HG02623 (cell line): ENCODE measurements around the gene PHKA1.
"Not testable (repeated sequence)": the region's sequence is repeated elsewhere in the genome, so short reads cannot be mapped to it uniquely, and the experiment has no call there.

Experiments
- ATAC-seq: cut with Tn5 transposase; IDR thresholded peaks from one replicate; pipeline ENCODE4 v1.9.1; 2021; ENCODE audit warnings: moderate library complexity; ENCODE audit not compliant: unreplicated experiment

The PHKA1 gene

DNA sequence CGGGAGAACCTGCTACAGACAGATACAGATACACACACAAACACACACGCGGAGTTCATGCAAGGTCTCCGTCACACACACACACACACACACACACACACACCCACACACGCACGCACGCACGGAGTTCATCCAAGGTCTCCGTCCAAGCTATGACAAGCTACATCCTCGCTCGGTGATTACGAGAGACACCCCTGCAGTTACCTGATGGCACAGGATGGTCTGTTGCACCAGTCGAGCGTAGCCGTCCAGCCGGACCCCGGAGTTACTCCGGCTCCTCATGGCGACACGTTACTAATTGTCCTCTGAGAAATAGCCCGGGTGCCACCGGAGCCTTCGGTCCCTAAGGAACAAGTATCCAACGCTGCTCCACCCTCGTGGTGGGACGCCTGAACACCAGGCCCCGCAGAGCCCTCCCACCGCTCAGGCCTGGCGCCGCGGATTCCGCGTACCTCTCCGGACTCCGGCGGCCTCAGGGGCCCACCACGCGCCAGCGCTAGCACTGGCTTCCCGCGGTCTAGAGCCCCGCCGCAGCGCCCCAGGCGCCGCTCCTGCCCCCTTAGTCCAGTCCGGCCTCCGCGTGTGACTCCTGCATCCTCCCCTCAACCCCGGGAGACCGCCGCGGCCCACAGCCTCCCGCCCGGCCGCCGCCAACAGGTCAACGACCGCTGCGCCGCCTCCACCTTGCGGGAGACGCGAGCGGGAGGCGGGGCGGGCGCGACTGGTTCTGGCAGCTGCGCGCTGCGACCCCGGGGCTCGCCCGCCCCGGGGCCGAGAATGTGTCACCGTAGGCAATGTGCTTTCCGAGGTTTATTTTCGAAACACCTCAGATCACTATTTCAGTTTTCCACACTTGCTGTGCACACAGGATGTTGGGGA, at the start of gene PHKA1:
TSS of gene PHKA1 (minus strand) at position 708 of the 879 bp plus-strand sequence. CDS start at position 282, 426 bp downstream.
- peak; percentile 61 for ATAC-seq

- ATAC-seq, result not testable (repeated sequence)
Observed at GRCh38 chrX:72760454-72760853, 46.3 kb upstream of the PHKA1 start.

- not testable (repeated sequence) for ATAC-seq
Observed at GRCh38 chrX:72748545-72748944, 34.4 kb upstream of the PHKA1 start.

DNA sequence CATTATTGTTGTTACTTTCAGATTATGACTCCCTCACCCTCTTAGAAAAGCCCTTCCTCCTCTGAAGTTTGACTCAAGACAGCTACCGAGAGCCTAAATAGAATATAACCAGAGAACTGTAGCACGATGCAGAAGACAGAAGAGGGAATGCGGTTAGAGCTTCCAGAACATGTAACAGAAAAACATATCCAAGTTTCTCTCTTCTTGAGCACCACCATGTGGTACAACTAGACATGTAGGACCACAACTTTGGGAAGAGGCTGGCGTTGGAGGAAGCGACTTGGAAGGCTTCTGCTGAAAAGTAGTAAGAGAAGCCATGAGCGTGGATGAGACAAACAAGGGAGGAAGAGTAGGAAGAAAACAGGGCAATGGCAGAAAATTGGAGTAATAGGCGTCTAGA, 31.4 kb upstream of the PHKA1 start:
- ATAC-seq, result not testable (repeated sequence)

DNA sequence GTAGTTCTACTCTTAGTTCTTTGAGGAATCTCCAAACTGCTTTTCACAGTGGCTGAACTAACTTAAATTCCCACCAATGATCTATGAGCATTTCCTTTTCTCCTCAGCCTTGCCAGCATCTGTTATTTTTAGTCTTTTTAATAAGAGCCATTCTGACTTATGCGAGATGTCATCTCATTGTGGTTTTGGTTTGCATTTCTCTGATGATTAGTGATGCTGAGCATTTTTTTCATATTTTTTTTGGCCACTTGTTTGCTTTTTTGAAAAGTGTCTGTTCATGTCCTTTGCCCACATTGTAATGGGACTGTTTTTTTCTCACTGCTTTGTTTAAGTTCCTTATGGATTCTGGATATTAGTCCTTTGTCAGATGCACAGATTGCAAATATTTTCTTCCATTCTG, 21.5 kb upstream of the PHKA1 start:
- ATAC-seq, result no peak

- not testable (repeated sequence) for ATAC-seq
Observed at GRCh38 chrX:72733636-72734035, 19.5 kb upstream of the PHKA1 start.

DNA sequence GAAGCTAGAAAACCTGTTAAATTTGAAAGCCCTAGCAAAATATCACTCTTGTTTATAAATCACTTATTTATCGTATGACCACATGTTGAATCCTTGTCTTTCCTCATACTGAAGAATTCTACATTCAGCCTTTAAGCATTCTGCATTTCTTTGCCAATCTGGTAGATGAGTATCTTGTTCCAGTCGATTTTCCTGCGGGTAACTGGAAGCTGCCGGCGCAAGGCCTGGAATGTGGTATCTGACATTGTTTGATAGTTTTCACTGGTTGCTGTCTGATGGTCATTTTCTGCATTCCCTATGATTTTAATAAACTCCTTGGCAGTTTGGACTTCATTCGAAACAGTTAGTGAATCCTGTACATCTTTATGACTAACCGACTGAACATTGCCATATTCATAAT, 13.7 kb upstream of the PHKA1 start:
- ATAC-seq, result no peak

GRCh38 chrX:72716766-72717165, 2.7 kb upstream of the PHKA1 start:
- no peak for ATAC-seq

DNA sequence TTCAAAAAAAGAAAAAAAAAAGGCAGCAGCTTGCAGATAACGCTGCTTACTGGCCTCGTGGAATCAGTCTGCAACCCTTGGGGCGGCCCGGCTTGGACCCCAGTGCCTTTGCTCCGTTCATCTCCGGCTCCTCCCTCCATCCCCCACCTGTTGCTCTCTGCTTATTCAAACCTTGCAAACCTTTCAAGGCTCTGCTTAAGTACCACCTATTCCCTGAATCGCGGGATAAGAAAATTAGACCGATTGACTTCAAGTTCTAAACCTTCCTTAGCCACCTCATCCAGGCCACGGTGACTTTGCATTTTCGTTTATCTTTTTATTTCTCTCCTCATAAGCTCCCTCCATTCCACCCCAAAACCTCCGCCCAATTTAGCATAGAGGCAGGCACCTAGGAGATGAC, 1.4 kb upstream of the PHKA1 start:
- no peak for ATAC-seq

DNA sequence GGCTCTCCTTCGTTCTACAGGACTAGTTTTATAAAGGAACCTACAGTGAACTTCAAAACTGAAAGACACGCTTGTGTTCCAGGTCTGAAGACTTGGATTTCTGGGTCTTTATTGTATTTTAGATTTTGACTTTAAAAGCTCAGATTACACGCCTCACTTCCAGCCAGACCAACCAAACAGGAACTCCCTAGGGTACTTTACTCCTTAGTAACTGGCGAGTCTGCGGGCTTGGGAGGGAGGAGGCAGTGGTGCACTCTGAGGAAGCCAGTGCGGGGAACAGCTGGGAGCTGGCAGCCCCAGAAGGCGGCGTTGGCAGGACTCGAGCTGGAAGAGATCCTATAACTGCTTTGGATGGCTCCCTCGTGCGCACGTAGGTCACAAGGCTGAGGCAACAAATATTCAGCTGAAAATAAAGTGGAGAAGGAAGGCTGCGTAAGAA, 391 bp upstream of the PHKA1 start:
- no peak for ATAC-seq

GRCh38 chrX:72713130-72713529, 976 bp downstream of the PHKA1 start:
- ATAC-seq, result no peak

DNA sequence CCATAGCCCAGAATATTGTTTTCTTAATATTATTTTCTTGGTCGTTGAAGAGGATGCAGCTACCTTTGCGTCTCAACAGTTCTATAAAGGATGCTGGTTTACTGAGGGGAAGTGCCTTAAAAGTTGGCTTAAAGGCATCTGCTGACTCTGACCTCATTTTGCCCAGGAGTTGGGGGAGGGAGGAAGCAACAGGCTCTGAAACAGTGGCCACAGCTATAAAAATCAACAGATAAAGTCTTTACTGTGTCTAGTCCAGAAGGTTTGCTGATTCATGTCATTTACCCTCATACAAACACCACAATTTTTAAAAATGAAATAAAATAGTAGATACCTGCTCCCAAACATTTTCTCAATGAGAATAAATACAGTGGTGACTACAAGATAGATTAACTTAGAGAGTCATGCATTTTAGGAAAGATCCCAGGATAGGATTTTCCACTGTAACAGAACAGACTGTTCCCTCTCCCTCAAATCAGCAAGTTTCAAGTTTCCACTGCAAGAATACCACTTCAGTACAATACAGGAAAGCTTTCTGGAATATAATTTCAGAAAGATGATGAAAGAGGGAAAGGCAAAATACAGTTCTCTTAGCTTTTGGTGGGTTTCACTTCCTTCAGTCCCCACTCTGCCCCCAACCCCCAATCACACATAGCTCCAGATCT, 1.9 kb downstream of the PHKA1 start:
- no peak for ATAC-seq

DNA sequence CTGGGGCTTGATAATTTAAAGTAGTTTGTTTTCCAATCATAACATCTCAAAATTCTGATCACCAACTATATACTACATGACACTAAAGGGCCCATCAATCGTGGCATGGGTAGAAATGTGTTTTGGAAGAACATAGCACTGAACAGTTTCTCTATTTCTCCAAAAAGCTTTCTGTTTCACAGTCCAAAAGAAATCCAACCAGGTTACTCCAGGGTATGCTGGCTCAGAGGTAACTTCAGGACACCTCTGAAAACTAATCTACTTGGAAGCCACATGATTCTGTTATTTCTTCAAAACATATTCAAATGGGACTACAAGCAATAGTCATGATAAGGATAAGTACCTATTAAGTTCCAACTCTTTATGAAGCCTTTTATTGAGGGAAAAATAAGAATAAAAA, 8.3 kb downstream of the PHKA1 start:
- no peak for ATAC-seq

GRCh38 chrX:72705111-72705510, 9.0 kb downstream of the PHKA1 start:
- ATAC-seq, result no peak

DNA sequence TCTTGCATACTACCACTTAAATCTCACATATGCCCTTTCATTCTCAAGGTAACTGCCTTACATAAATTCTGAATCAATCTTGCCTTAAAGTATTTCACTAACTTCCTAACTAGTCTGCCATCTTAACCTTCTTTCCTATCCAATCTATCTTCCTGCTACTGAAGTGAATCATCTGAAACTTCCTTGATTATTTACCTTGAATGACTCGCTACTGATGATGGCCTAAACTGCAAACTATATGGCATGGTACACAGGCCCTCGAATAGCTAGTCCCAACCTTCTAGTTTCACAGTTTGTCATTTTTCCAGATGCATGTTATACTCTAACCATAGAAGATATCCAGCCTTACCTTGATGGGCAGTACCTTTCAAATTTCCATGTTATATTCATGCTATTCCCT, 19.9 kb downstream of the PHKA1 start:
- no peak for ATAC-seq

- no peak for ATAC-seq
Observed at GRCh38 chrX:72693477-72693876, 20.6 kb downstream of the PHKA1 start.

GRCh38 chrX:72687396-72687795, 26.7 kb downstream of the PHKA1 start:
- ATAC-seq, result no peak

DNA sequence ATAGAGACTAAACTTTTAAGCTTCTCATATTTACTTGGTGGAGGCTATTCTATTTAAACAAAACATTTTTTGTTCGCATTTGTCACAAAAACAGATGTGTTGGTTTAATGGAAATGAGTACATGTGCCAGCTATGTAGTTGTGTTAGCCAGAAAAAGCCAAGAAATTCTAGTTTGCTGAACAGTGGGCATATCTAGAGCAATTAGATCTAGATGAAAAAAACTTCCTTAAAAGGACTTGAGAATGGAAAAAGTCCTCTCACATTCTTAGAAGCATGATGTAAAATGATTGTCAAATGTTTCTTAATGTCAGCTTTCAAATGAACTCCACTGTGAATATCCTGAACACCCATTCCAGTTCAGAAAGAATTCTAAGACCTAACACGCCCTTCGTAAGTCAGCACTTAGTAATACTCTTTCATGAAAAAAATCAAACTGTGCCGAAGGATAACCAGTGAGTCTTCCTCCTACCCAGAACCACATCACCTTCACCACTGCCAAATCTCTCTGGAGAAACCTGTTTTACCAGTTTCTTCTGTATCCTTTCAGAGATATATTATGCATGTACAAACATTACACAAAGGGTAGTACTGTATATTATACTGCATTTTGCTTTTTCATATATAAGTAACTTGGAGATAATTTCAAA, 28.2 kb downstream of the PHKA1 start:
- ATAC-seq, result no peak

GRCh38 chrX:72685018-72685417, 29.1 kb downstream of the PHKA1 start:
- no peak for ATAC-seq

DNA sequence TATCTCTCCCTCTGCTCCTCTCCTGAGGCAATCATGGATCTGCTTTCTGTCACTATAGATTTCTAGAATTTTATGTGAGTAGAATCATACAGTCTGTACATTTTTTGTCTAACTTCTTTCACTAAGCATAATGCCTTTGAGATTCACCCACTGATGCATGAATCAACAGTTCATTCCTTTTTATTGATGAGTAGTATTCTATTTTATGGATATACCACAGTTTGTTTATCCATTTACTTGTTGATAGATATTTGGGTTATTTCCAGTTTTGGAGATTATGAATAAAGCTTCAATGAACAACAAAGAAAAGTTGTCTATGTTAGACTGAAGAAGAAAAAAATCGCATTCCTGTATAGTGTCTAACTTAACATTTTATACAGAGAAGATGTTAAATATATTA, 30.5 kb downstream of the PHKA1 start:
- ATAC-seq, result no peak

DNA sequence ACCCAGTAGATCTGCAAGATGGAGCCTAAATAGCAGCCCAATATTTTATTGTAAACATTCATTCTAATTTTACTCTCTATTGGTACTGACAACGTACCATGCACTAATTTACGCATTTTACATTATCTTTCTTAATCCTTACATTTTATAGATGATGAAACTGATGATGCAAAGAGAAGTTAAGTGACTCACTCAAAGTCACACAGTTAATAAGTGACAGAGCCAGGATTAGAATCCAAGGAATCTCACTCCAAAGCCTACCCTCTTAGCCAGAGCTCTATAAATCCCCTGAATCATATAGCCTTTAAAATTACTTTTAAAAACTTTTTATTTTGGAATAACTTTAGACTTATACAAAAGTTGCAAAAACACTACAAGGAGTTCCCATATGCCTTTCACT, 37.6 kb downstream of the PHKA1 start:
- ATAC-seq, result no peak

DNA sequence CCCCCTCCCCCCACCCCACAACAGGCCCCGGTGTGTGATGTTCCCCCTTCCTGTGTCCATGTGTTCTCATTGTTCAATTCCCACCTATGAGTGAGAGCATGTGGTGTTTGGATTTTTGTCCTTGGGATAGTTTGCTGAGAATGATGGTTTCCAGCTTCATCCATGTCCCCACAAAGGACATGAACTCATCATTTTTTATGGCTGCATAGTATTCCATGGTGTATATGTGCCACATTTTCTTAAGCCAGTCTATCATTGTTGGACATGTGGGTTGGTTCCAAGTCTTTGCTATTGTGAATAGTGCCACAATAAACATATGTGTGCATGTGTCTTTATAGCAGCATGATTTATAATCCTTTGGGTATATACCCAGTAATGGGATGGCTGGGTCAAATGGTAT, 40.2 kb downstream of the PHKA1 start:
- not testable (repeated sequence) for ATAC-seq
